Activated T-helper 2 cell treated with anti-CD3 and anti-CD28 coated beads, Interferon-gamma antibody, Interleukin-2, Interleukin-4, amounts not matched to agents 10 μg/mL and 5 μg/mL and 100 μg/mL, durations not matched to agents 14 hours and 24 hours and 36 hours (primary cell): Measurements from ENCODE around the gene LLGL1. TPM values are rescaled to one million over a fixed set of nuclear protein-coding genes. Genes with fewer than 3 reads are reported as not detected.
"Not testable (repeated sequence)": the region's sequence is repeated elsewhere in the genome, so short reads cannot be mapped to it uniquely, and the experiment has no call there.

Experiments used
- DNase-seq: peaks from one replicate; pipeline ENCODE4 v3.0.0; 2021; ENCODE audit warnings: low spot score
- H3K27ac Mint-ChIP-seq: one replicate; pipeline ENCODE4 v1.8.0; 2021; ENCODE audit warnings: mixed read lengths
- H3K27me3 Mint-ChIP-seq: one replicate; pipeline ENCODE4 v1.8.0; 2021; ENCODE audit warnings: low read depth, mixed read lengths
- H3K36me3 Mint-ChIP-seq: one replicate; pipeline ENCODE4 v1.8.0; 2021; ENCODE audit warnings: low read depth, mixed read lengths
- H3K4me1 Mint-ChIP-seq: one replicate; pipeline ENCODE4 v1.8.0; 2021; ENCODE audit warnings: low read depth, mixed read lengths
- H3K4me3 Mint-ChIP-seq: one replicate; pipeline ENCODE4 v1.8.0; 2021; ENCODE audit warnings: low read depth, mild to moderate bottlenecking, moderate library complexity, mixed read lengths
- H3K9me3 Mint-ChIP-seq: one replicate; pipeline ENCODE4 v1.8.0; 2021; ENCODE audit warnings: mixed read lengths
- intact Hi-C: fragments of 100-400 bp; cut with micrococcal nuclease; formaldehyde crosslinking; loops from one replicate; pipeline ENCODE4 v1.15.1; 2023
- total RNA-seq: library from RNA; stranded (reverse); gene quantifications from 2 replicates; pipeline ENCODE4 v1.2.3, GENCODE V29; 2022

LLGL1 gene
- total RNA-seq, 1 donor from 2014 or later = 23.0 TPM

DNA sequence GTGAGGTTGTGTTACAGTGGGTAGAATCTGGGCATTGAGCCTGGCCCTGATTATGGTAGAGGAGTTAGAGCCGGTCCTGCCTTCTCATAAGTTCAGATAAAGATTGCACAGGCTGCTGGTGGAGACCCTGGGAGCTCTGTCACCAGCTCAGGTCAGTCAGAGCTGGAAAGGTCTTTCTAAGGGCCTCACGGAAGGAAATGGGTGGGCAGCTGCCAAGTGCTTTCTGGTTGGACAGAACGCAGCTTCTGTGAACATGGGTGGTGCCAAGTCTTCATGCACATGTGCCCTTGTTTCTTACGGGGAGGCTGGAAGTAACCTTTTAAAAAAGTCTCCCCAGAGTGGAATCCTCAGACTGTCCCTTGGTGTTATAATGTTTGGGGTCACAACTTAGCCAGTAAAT is 26.9 kb upstream of the LLGL1 start:
- Mint-ChIP-seq H3K4me3 (no peak overlapping the region), H3K4me1 (peaks cover 9% of the 10 kb centered on the region), H3K36me3 (peaks cover 76% of the 10 kb centered on the region), H3K27ac (no peak overlapping the region), H3K27me3 (no peaks in the 10 kb centered on the region), H3K9me3 (no peaks in the 10 kb centered on the region)
- no peak for DNase-seq
- intact Hi-C loops = no loop called here

DNA sequence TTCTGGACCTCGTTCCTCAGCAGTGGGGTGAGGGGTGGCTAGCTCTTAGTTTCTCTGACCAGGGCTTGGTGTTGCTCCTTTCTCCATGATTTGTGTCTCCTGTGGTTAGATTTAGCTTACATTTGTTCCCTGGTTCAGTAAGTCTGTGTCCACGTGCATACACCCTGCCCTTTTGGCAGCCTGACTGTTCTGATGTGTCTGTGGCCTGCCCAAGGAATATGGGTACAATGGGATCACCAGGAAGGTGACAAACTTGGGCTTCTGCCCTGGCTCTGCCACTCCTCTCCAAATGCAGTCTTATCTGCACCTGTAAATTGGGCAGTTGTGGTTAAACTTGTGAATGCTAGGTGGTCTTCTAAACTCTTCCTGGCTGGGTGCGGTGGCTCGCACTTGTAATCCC is 24.3 kb upstream of the LLGL1 start:
- Mint-ChIP-seq H3K27me3 (no peaks in the 10 kb centered on the region), H3K27ac (no peak overlapping the region), H3K9me3 (no peaks in the 10 kb centered on the region), H3K36me3 (peaks cover 59% of the 10 kb centered on the region), H3K4me3 (no peak overlapping the region), H3K4me1 (peaks cover 4% of the 10 kb centered on the region)
- intact Hi-C loops = no loop called here
- no peak for DNase-seq

DNA sequence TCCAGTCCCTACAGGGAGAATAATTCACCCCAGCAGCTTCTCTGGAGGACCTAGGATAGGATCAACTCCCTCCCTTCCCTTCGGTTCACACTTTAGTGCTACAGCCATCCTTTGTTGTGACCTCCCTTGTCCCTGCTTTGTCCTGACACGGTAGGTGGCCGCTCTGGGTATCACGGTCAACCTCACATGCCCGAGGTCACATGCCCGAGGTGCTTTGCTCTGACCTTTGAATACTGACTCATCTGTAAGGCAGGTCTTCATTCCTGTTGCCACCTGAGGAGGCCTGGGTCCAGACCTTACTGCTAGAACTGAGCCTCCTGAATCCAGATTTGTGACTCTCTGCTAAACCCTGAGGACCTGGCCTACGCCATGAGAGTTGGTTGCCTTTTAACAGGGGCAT is 22.1 kb upstream of the LLGL1 start:
- Mint-ChIP-seq H3K27me3 (no peaks in the 10 kb centered on the region), H3K9me3 (no peaks in the 10 kb centered on the region), H3K4me1 (peaks cover 2% of the 10 kb centered on the region), H3K4me3 (no peak overlapping the region), H3K36me3 (peaks cover 57% of the 10 kb centered on the region), H3K27ac (no peak overlapping the region)
- DNase-seq = no peak
- intact Hi-C loops = no loop called here

DNA sequence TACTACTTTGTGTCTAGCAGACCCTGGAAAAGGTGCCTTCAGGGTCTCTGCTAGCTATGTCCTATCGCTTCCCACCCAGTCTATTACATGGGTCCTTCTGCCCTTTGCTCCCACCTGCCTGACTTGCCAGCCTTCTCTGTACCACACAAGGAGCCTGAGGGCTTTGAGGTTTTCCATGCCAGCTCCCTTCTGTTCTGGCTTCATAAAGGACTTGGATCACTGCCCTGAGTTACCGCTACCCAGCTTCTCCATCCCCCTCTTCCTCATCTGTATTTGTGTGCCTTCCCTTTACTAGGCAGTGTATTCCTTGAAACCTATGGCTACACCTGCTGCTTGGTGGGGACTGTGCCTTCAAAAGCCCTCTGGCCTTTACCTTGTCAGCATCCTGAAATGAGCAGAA is 19.6 kb upstream of the LLGL1 start:
- no peaks in the 10 kb centered on the region for H3K4me1 Mint-ChIP-seq
- no peak overlapping the region for H3K4me3 Mint-ChIP-seq
- no peak for DNase-seq
- intact Hi-C loops = no loop called here
- H3K27me3 Mint-ChIP-seq = no peaks in the 10 kb centered on the region
- no peaks in the 10 kb centered on the region for H3K9me3 Mint-ChIP-seq
- H3K36me3 Mint-ChIP-seq = peaks cover 58% of the 10 kb centered on the region
- no peak overlapping the region for H3K27ac Mint-ChIP-seq

DNA sequence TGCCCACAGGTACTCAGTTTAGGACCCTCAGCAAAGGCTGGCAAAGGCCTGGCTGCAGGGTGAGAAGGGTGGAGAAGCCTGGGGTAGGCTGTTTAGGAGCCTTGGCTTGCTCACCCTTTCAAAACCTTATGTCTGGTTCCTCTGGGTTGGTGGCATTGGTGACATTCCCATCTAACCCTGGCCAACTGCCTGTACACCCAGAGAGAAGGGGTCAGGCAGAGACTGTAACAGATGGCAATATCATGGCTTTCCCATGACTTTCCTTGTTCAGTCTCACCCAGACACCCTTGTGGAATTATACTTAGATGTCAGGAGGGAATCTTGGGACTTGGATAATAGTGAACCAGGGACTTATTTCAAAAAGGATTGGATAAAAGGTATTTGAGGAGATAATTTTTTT is 18.5 kb upstream of the LLGL1 start:
- Mint-ChIP-seq H3K27me3 (no peaks in the 10 kb centered on the region), H3K4me1 (no peaks in the 10 kb centered on the region), H3K9me3 (no peaks in the 10 kb centered on the region), H3K27ac (no peak overlapping the region), H3K36me3 (peaks cover 54% of the 10 kb centered on the region), H3K4me3 (no peak overlapping the region)
- no peak for DNase-seq
- intact Hi-C loops = no loop called here

DNA sequence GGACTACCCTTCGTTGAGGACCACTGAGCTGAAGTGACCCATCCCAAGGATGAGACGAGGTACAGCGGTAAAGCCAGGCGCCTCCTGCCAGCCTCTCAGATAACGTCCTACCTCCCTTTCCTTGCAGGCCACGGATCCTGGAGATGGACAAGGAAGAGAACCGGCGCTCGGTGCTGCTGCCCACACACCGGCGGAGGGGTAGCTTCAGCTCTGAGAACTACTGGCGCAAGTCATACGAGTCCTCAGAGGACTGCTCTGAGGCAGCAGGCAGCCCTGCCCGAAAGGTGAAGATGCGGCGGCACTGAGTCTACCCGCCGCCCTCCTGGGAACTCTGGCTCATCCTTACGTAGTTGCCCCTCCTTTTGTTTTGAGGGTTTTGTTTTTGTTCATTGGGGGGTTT is 17.3 kb upstream of the LLGL1 start:
- no peaks in the 10 kb centered on the region for H3K27me3 Mint-ChIP-seq
- no peak overlapping the region for H3K27ac Mint-ChIP-seq
- intact Hi-C loops = no loop called here
- H3K4me1 Mint-ChIP-seq = no peaks in the 10 kb centered on the region
- no peak for DNase-seq
- H3K36me3 Mint-ChIP-seq = peaks cover 49% of the 10 kb centered on the region
- H3K9me3 Mint-ChIP-seq = no peaks in the 10 kb centered on the region
- no peak overlapping the region for H3K4me3 Mint-ChIP-seq

DNA sequence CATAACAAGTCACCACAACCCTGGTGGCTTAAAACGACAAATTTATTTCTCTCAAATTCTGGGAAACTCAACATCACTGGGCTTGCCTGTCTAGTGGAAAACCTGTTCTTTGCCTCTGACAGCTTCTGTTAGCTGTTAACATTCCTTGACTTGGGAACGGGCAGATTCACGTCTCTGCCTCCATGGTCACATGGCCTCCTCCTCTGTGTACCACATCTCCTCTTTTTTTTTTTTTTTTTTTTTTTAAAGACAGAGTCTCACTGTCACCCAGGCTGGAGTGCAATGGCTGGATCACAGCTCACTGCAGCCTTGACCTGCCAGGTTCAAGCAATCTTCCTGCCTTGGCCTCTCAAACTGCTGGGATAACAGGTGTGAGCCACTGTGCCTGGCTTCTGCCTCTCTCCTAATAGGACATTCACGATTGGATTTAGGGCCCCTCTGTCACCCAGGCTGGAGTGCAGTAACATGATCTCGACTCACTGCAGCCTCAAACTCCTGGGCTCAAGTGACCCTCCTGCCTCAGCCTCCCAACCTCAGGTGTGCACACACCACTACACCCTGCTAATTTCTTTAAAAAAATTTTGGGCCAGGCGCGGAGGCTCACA is 11.7 kb upstream of the LLGL1 start:
- no peaks in the 10 kb centered on the region for H3K4me1 Mint-ChIP-seq
- H3K9me3 Mint-ChIP-seq = no peaks in the 10 kb centered on the region
- intact Hi-C loops = no loop called here
- H3K27ac Mint-ChIP-seq = no peak overlapping the region
- peaks cover 17% of the 10 kb centered on the region for H3K36me3 Mint-ChIP-seq
- H3K27me3 Mint-ChIP-seq = no peaks in the 10 kb centered on the region
- DNase-seq = no peak
- no peak overlapping the region for H3K4me3 Mint-ChIP-seq

DNA sequence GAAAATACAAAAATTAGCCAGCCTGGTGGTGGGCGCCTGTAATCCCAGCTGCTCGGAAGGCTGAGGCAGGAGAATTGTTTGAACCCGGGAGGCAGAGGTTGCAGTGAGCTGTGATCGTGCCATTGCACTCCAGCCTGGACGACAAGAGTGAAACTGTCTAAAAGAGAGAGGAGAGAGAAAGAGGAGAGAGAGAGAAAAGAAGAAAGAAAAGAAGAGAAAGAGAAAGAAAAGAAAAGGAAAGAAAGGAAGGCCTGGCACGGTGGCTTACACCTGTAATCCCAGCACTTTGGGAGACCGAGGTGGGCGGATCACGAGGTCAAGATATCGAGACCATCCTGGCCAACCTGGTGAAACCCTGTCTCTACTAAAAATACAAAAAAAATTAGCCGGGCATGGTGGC is 8.5 kb upstream of the LLGL1 start:
- intact Hi-C loops = loop anchor here (2.0 kb wide), 1 partner anchor 76 kb away; no protein-coding TSS in a partner anchor
- DNase-seq, H3K9me3 Mint-ChIP-seq, H3K4me3 Mint-ChIP-seq, H3K4me1 Mint-ChIP-seq, H3K27ac Mint-ChIP-seq, H3K27me3 Mint-ChIP-seq, H3K36me3 Mint-ChIP-seq: not testable (repeated sequence)

DNA sequence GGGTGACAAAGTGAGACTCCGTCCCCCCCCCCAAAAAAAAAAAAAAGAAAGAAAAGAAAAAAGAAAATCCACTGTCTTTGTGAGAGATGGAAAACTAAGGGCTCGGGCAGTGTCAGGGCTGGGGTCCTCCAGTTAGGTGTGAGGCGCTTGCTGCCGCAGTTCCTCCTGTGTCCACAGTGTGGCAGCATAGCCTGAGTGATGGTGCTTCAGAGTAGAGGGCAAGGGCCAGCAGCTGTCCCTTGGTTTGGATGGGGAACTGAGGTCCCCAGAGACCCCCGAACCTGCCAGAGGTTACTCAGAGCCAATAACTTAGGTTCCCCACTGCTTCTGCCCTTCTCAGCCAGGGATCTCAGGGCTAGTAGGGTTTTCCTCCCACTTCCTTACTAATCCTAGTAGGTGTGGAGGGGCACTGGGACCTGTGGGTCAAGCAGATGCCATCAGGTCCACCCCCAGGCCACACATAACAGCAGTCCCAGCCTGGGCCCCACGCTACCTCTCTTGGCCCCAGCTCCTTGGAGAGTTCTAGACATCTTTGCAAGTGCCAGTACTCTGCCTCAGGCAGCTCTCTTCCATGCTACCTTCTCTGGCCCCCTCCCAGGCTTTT is 7.9 kb upstream of the LLGL1 start:
- Mint-ChIP-seq H3K36me3 (no peaks in the 10 kb centered on the region), H3K4me3 (no peak overlapping the region), H3K9me3 (no peaks in the 10 kb centered on the region), H3K4me1 (no peaks in the 10 kb centered on the region), H3K27ac (no peak overlapping the region), H3K27me3 (no peaks in the 10 kb centered on the region)
- intact Hi-C loops = loop anchor here (2.0 kb wide), 1 partner anchor 77 kb away; no protein-coding TSS in a partner anchor
- DNase-seq = peak; percentile 65

DNA sequence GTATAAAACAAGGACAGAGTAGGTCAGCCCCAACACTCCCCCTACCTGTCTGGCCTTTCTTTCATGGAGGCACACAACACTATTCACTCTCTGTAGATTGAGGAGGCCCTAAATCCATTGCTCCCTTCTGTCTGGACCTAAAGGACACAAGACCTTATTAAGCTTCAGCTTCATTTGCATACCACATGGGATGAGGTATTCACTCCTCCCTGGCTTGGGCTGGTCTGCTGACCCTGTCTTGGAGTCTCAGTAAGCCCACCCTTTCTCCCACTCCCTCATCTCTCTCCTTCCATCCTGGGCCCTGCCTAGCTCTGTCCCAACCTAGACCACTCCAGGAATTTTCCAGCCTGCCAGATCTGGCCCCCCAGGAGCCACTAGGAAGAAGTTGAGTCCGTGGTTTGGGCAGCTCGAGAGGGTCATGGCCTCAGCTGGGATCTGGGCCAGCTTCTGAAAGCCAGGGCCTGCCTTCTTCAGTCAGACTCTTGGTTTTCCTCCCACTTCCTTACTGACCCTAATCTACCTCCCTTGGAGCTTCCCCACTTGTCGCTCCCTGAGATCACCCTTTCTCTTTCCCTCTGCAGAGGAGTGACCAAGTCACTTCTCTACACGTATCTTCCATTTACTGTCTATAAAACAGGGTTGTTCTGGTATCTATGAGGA is 6.5 kb upstream of the LLGL1 start:
- H3K36me3 Mint-ChIP-seq = no peaks in the 10 kb centered on the region
- H3K27me3 Mint-ChIP-seq = no peaks in the 10 kb centered on the region
- H3K4me3 Mint-ChIP-seq = no peak overlapping the region
- no peaks in the 10 kb centered on the region for H3K9me3 Mint-ChIP-seq
- H3K27ac Mint-ChIP-seq = no peak overlapping the region
- H3K4me1 Mint-ChIP-seq = no peaks in the 10 kb centered on the region
- intact Hi-C loops = no loop called here
- no peak for DNase-seq

DNA sequence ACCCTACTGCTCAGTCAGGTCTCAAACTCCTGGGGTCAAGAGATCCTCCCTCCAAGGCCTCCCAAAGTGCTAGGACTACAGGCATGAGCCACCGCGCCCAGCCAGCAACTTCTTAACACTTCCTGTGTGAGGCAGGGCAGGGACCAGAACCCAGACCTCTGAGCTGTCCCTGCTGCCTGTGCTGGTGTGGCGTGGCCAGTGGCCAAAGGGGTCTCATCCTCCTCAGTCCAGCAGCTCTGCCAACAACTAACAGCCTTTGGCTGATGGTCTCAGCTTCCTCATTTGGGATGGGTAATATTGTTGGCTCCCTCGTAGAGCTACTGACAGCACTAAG is 1.4 kb upstream of the LLGL1 start:
- H3K36me3 Mint-ChIP-seq = no peaks in the 10 kb centered on the region
- no peak overlapping the region for H3K4me3 Mint-ChIP-seq
- intact Hi-C loops = loop anchor here (10.0 kb wide), 1 partner anchor 91 kb away; the partner anchor contains the start of genes SMCR8 and TOP3A
- no peaks in the 10 kb centered on the region for H3K9me3 Mint-ChIP-seq
- DNase-seq = no peak
- H3K27ac Mint-ChIP-seq = no peak overlapping the region
- H3K4me1 Mint-ChIP-seq = peaks cover 17% of the 10 kb centered on the region
- H3K27me3 Mint-ChIP-seq = no peaks in the 10 kb centered on the region

DNA sequence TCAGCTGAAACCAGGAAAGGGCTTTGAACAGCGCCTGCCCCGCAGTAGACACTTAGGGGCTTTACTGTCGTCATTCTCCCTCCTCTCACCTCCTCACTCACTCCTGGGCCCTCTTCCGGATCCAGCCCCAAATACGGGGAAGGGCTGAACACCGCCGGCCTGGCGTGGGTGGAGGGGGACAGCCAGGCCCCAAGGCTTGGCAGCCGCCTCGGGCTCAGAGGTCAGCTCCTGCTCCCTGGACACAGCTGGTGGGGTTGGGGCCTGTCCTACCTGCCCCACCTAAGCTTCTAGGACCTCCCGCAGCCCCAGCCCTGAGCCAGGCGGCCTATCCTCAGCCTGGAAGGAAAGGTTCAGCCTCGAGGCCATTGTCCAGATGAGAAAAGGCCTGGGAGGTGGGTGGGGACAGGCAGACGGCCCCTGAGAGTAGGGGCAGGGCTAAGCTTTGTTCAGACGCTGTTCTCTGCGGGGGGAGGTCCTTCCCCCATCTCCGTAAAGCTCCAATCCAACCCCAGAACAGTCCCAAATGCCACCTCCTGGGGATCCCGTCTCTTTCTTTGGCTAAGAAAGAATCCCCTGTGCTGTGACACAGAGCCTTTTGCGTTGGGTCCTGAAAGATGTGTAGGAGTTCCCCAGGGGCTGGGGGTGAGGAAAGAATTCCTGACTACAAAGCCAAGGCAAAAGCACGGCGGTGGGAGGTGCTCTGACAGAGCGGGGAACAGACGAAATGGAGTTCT is 881 bp upstream of the LLGL1 start:
- H3K27ac Mint-ChIP-seq = no peak overlapping the region
- no peaks in the 10 kb centered on the region for H3K27me3 Mint-ChIP-seq
- H3K9me3 Mint-ChIP-seq = no peaks in the 10 kb centered on the region
- H3K4me1 Mint-ChIP-seq = peaks cover 17% of the 10 kb centered on the region
- H3K4me3 Mint-ChIP-seq = peak overlapping the region; percentile 70
- H3K36me3 Mint-ChIP-seq = no peaks in the 10 kb centered on the region
- DNase-seq = no peak
- intact Hi-C loops = loop anchor here (1.0 to 10.0 kb wide), 3 partner anchors 36 to 90 kb away; partner anchors contain the start of genes ALKBH5, MIEF2, SMCR8 and TOP3A
